ENCODE measurements around the gene SULT1A2.

The SULT1A2 gene

GRCh38 chr16:28587386-28587785 lies 9.5 kb downstream of the SULT1A2 start:
- TF ChIP-seq, protein P1, sequence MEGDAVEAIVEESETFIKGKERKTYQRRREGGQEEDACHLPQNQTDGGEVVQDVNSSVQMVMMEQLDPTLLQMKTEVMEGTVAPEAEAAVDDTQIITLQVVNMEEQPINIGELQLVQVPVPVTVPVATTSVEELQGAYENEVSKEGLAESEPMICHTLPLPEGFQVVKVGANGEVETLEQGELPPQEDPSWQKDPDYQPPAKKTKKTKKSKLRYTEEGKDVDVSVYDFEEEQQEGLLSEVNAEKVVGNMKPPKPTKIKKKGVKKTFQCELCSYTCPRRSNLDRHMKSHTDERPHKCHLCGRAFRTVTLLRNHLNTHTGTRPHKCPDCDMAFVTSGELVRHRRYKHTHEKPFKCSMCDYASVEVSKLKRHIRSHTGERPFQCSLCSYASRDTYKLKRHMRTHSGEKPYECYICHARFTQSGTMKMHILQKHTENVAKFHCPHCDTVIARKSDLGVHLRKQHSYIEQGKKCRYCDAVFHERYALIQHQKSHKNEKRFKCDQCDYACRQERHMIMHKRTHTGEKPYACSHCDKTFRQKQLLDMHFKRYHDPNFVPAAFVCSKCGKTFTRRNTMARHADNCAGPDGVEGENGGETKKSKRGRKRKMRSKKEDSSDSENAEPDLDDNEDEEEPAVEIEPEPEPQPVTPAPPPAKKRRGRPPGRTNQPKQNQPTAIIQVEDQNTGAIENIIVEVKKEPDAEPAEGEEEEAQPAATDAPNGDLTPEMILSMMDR (IDR thresholded peaks at IDR 0.05; ENCODE audit: insufficient read depth, low read depth, low read length, missing control alignments), result no peak
- DNase-seq (ENCODE audit: low read depth), result peak; percentile 52
- H3K4me3 ChIP-seq (ENCODE audit: low read length), result no peak overlapping the region

DNA sequence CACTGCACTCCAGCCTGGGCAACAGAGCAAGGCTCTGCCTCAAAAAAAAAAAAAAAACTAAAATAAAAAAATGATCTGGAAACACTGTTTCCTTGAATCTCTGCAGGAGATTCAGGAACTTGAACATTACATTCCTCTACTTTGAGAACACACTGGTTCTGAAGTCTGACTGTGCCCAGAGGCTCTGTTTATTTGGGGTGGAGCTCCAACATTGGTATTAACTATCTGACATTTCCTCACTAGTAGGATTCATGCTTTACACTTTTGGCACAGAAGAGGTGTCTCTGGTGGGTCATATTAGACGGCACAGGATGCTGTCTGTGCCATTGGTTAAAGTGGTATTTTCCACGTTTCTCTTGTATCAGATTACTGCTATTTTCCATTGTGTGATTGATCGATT lies 10.4 kb downstream of the SULT1A2 start:
- H3K4me3 ChIP-seq (ENCODE audit: low read length), result no peak overlapping the region
- no peak for DNase-seq (ENCODE audit: low read depth)
- TF ChIP-seq, protein P1 (IDR thresholded peaks at IDR 0.05; ENCODE audit: insufficient read depth, low read depth, low read length, missing control alignments), result no peak

- TF ChIP-seq, protein P1 (IDR thresholded peaks at IDR 0.05; ENCODE audit: insufficient read depth, low read depth, low read length, missing control alignments), result no peak
- no peak for DNase-seq (ENCODE audit: low read depth)
- H3K4me3 ChIP-seq (ENCODE audit: low read length), result no peak overlapping the region
Observed at GRCh38 chr16:28585674-28586073, 11.2 kb downstream of the SULT1A2 start.

DNA sequence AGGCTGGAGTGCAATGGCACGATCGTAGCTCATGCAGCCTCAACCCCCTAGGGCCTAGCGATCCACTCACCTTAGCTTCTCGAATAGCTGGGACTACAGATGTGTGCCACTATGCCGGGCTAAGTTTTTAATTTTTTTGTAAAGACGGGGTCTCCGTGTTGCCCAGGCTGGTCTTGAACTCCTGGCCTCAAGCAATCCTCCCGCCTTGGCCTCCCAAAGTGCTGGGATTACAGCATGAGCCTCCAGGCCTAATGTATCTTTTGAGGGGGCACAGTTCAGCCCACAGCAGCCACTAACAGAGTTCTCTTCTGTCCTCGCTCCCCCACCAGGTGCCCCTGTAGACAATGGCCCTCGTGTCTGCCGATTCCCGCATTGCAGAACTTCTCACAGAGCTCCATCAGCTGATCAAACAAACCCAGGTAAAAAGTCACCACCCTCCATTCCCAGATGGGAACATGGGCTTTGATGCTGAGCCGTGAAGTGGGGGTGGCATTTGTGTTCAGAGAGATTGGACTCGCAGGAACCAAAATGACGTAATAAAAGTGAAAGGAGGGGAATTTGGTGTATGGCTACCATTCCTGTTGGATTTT lies 16.0 kb downstream of the SULT1A2 start:
- no peak for DNase-seq (ENCODE audit: low read depth)

DNA sequence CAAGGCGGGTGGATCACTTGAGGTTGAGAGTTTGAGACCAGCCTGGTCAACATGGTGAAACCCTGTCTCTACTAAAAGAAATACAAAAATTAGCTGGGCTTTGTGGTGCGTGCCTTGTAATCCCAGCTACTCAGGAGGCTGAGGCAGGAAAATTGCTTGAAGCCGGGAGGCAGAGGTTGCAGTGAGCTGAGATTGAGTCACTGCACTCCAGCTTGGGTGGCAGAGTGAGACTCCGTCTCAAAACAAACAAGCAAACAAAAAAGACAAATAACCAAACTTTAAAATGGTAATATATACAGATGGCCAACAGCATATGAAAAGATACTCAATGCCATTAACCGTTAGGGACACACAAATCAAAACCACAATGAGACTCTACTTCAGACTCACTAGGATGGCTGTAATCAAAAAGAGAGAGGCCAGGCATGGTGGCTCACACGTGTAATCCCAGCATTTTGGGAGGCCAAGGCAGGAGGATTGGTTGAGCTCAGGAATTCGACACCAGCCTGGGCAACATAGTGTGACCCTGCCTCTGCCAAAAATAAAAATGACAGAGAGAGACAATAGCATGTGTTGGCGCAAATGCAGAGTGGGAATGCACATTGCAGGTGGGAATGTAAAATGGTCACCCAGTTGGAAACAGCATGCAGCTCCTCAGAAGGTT lies 21.3 kb downstream of the SULT1A2 start:
- TF ChIP-seq, protein P1 (IDR thresholded peaks at IDR 0.05; ENCODE audit: insufficient read depth, low read depth, low read length, missing control alignments), result no peak
- DNase-seq (ENCODE audit: low read depth), result no peak
- H3K4me3 ChIP-seq (ENCODE audit: low read length), result no peak overlapping the region

More for the DNA sequence above, 16.0 kb downstream of the SULT1A2 start:
- TF ChIP-seq, protein P1 (IDR thresholded peaks at IDR 0.05; ENCODE audit: insufficient read depth, low read depth, low read length, missing control alignments), result no peak
- no peak overlapping the region for H3K4me3 ChIP-seq (ENCODE audit: low read length)

GRCh38 chr16:28574925-28575324 lies 21.9 kb downstream of the SULT1A2 start:
- TF ChIP-seq, protein P1 (IDR thresholded peaks at IDR 0.05; ENCODE audit: insufficient read depth, low read depth, low read length, missing control alignments), result no peak

More at GRCh38 chr16:28574925-28575324, 21.9 kb downstream of the SULT1A2 start:
- no peak for DNase-seq (ENCODE audit: low read depth)
- H3K4me3 ChIP-seq (ENCODE audit: low read length), result no peak overlapping the region

All from epithelial cell of esophagus (primary cell).